Neural cell (in vitro differentiated cells): ENCODE measurements around the gene PIGM. TPM values are rescaled to one million over a fixed set of nuclear protein-coding genes. Genes with fewer than 3 reads are reported as not detected.

ENCODE experiments used
- H2AFZ ChIP-seq: fragments of 200-600, 300-800 bp; sonication (generic), shearing (Covaris generic); 2 replicates; pipeline ENCODE4 v1.6.0; 2014; ENCODE audit warnings: low read depth, mild to moderate bottlenecking, antibody characterized with exemption, low read length, moderate library complexity
- H3F3A ChIP-seq: fragments of 200-600 bp; shearing (Covaris generic); 2 replicates; pipeline ENCODE4 v1.6.1; 2016; ENCODE audit warnings: mild to moderate bottlenecking, moderate library complexity, mixed read lengths, antibody characterized with exemption, low read length; ENCODE audit not compliant: insufficient read depth, poor library complexity, severe bottlenecking
- H3K27ac ChIP-seq: fragments of 200-600, 300-800 bp; sonication (generic), shearing (Covaris generic); 2 replicates; pipeline ENCODE4 v1.5.1; 2014; ENCODE audit warnings: mild to moderate bottlenecking, low read length, moderate library complexity
- H3K27me3 ChIP-seq: fragments of 300-800, 200-600 bp; sonication (generic), shearing (Covaris generic); 2 replicates; pipeline ENCODE4 v1.6.0; 2014; ENCODE audit warnings: mild to moderate bottlenecking, low read depth, low read length, moderate library complexity; ENCODE audit not compliant: insufficient read depth
- H3K36me3 ChIP-seq: fragments of 300-800, 200-600 bp; sonication (generic), shearing (Covaris generic); 2 replicates; pipeline ENCODE4 v1.5.1; 2014; ENCODE audit warnings: mild to moderate bottlenecking, antibody characterized with exemption, low read length, moderate library complexity; ENCODE audit not compliant: insufficient read depth
- H3K4me2 ChIP-seq: fragments of 300-800, 200-600 bp; sonication (generic), shearing (Covaris generic); 2 replicates; pipeline ENCODE4 v1.6.0; 2014; ENCODE audit warnings: mild to moderate bottlenecking, low read length
- H3K4me3 ChIP-seq: fragments of 300-800, 200-600 bp; sonication (generic), shearing (Covaris generic); 2 replicates; pipeline ENCODE4 v1.5.1; 2014; ENCODE audit warnings: mild to moderate bottlenecking, low read length, moderate library complexity
- H3K79me2 ChIP-seq: fragments of 200-600 bp; shearing (Covaris generic); replicated peaks from 2 replicates; pipeline ENCODE4 v1.6.0; 2014; ENCODE audit warnings: mild to moderate bottlenecking, low read length, moderate library complexity; ENCODE audit not compliant: insufficient read depth
- H3K9ac ChIP-seq: fragments of 300-800, 200-600 bp; sonication (generic), shearing (Covaris generic); 2 replicates; pipeline ENCODE4 v1.6.1; 2016; ENCODE audit warnings: mild to moderate bottlenecking, low read length, mixed read lengths
- H3K9me2 ChIP-seq: fragments of 200-600 bp; shearing (Covaris generic); 2 replicates; pipeline ENCODE4 v1.6.1; 2016; ENCODE audit warnings: mild to moderate bottlenecking, low read length, mixed read lengths; ENCODE audit not compliant: insufficient read depth
- H3K9me3 ChIP-seq: fragments of 200-600, 300-800 bp; sonication (generic), shearing (Covaris generic); 2 replicates; pipeline ENCODE4 v1.6.1; 2016; ENCODE audit warnings: mild to moderate bottlenecking, mixed run types, low read length, moderate library complexity, mixed read lengths
- H4K20me1 ChIP-seq: fragments of 200-600 bp; shearing (Covaris generic); 2 replicates; pipeline ENCODE4 v1.6.1; 2016; ENCODE audit warnings: mild to moderate bottlenecking, mixed run types; ENCODE audit not compliant: insufficient read depth
- EP300 ChIP-seq: fragments of 450-650 bp; conservative IDR thresholded peaks from 2 replicates; pipeline ENCODE4 v1.6.1; 2014; ENCODE audit warnings: antibody characterized with exemption, mild to moderate bottlenecking, moderate library complexity; ENCODE audit not compliant: poor library complexity, severe bottlenecking
- EZH2 ChIP-seq: fragments of 200-600, 300-800 bp; shearing (Covaris generic), sonication (generic); IDR thresholded peaks from 2 replicates; pipeline ENCODE4 v1.6.1; 2014; ENCODE audit warnings: antibody characterized with exemption, low read length, borderline replicate concordance, mild to moderate bottlenecking; ENCODE audit not compliant: insufficient read depth, poor library complexity, severe bottlenecking
- MXI1 ChIP-seq: fragments of 450-650 bp; conservative IDR thresholded peaks from 2 replicates; pipeline ENCODE4 v1.6.1; 2014; ENCODE audit warnings: antibody characterized with exemption, mild to moderate bottlenecking; ENCODE audit not compliant: poor library complexity, severe bottlenecking
- POLR2AphosphoS5 ChIP-seq: IDR thresholded peaks from 2 replicates; pipeline ENCODE4 v1.6.1; 2012
- RAD21 ChIP-seq: fragments of 450-650 bp; conservative IDR thresholded peaks from 2 replicates; pipeline ENCODE4 v1.6.1; 2014; ENCODE audit warnings: antibody characterized with exemption, mild to moderate bottlenecking, moderate library complexity
- SMC3 ChIP-seq: fragments of 450-650 bp; conservative IDR thresholded peaks from 2 replicates; pipeline ENCODE4 v1.6.1; 2014; ENCODE audit warnings: antibody characterized with exemption, mild to moderate bottlenecking, moderate library complexity; ENCODE audit not compliant: poor library complexity
- TAF1 ChIP-seq: IDR thresholded peaks from 2 replicates; pipeline ENCODE4 v1.6.1; 2012; ENCODE audit warnings: low read depth
- polyA plus RNA-seq: library from polyadenylated mRNA; depleted of rRNA; stranded (reverse); fragments of >200 nt; gene quantifications from 2 replicates; pipeline ENCODE4 v1.2.3, GENCODE V29; 2014
- TF ChIP-seq, protein P1 (sequence below): fragments of 450-650 bp; IDR thresholded peaks from 2 replicates; pipeline ENCODE4 v1.5.1; 2014; ENCODE audit warnings: antibody characterized with exemption, mild to moderate bottlenecking, moderate library complexity; ENCODE audit not compliant: poor library complexity, severe bottlenecking
- TF ChIP-seq, protein P2 (sequence below): IDR thresholded peaks from 2 replicates; pipeline ENCODE4 v1.6.1; 2012; ENCODE audit warnings: borderline replicate concordance

Gene PIGM
- polyA plus RNA-seq, 1 donor from 2014 or later, result 3.8 TPM

DNA sequence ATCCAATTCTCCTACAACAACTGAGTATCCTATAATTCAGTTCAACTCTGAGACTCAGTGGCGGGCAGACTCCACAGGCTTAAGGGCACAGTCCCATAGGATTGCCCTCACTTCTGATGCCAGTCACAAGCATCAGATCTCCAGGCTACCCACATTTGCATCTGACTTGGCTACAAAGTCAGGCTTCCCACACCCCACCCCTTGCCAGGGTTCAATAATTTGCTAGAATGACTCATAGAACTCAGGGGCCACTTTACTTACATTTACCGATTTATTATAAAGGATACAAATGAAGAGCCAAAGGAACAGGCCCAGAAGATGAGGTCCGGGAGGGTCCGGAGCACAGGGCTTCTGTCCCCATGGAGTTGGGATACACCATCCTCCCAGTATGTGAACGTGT, 41.8 kb downstream of the PIGM start:
- Histone ChIP-seq H3K9me2 (no peaks in the 10 kb centered on the region), H3K27ac (no peak overlapping the region), H2AFZ (no peak overlapping the region), H3K4me2 (no peak overlapping the region), H3K27me3 (no peaks in the 10 kb centered on the region), H4K20me1 (no peaks in the 10 kb centered on the region), H3F3A (no peaks in the 10 kb centered on the region), H3K4me3 (no peak overlapping the region), H3K9ac (no peak overlapping the region), H3K9me3 (no peaks in the 10 kb centered on the region), H3K36me3 (no peaks in the 10 kb centered on the region), H3K79me2 (no peaks in the 10 kb centered on the region)
- TF ChIP-seq, protein P1, sequence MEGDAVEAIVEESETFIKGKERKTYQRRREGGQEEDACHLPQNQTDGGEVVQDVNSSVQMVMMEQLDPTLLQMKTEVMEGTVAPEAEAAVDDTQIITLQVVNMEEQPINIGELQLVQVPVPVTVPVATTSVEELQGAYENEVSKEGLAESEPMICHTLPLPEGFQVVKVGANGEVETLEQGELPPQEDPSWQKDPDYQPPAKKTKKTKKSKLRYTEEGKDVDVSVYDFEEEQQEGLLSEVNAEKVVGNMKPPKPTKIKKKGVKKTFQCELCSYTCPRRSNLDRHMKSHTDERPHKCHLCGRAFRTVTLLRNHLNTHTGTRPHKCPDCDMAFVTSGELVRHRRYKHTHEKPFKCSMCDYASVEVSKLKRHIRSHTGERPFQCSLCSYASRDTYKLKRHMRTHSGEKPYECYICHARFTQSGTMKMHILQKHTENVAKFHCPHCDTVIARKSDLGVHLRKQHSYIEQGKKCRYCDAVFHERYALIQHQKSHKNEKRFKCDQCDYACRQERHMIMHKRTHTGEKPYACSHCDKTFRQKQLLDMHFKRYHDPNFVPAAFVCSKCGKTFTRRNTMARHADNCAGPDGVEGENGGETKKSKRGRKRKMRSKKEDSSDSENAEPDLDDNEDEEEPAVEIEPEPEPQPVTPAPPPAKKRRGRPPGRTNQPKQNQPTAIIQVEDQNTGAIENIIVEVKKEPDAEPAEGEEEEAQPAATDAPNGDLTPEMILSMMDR, result no peak
- TF ChIP-seq, protein P2, sequence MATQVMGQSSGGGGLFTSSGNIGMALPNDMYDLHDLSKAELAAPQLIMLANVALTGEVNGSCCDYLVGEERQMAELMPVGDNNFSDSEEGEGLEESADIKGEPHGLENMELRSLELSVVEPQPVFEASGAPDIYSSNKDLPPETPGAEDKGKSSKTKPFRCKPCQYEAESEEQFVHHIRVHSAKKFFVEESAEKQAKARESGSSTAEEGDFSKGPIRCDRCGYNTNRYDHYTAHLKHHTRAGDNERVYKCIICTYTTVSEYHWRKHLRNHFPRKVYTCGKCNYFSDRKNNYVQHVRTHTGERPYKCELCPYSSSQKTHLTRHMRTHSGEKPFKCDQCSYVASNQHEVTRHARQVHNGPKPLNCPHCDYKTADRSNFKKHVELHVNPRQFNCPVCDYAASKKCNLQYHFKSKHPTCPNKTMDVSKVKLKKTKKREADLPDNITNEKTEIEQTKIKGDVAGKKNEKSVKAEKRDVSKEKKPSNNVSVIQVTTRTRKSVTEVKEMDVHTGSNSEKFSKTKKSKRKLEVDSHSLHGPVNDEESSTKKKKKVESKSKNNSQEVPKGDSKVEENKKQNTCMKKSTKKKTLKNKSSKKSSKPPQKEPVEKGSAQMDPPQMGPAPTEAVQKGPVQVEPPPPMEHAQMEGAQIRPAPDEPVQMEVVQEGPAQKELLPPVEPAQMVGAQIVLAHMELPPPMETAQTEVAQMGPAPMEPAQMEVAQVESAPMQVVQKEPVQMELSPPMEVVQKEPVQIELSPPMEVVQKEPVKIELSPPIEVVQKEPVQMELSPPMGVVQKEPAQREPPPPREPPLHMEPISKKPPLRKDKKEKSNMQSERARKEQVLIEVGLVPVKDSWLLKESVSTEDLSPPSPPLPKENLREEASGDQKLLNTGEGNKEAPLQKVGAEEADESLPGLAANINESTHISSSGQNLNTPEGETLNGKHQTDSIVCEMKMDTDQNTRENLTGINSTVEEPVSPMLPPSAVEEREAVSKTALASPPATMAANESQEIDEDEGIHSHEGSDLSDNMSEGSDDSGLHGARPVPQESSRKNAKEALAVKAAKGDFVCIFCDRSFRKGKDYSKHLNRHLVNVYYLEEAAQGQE, result no peak
- TF ChIP-seq RAD21 (no peak), MXI1 (no peak), EZH2 (no peak), EP300 (no peak), SMC3 (no peak), TAF1 (no peak), POLR2AphosphoS5 (no peak)

DNA sequence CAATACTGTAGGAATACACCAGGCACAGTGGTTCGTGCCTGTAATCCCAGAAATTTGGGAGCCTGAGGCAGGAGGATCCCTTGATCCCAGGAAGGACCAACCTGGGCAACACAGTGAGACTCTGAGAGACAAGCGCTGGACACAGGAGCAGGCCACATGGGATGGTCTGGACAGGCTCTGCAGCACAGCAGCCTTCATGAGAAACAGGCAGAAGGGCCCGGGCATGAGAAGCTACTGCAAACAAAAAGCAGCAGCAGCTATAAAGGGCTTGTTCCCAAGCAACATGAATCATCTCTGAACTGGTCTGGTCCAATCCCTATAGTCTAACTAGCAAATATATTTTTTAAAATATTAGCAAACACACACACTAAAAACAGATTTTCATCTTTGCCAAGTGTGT, 42.2 kb downstream of the PIGM start:
- H3K9ac ChIP-seq, result no peak overlapping the region
- H3K4me2 ChIP-seq, result no peak overlapping the region
- TF ChIP-seq MXI1, result no peak
- no peak for TF ChIP-seq EP300
- TF ChIP-seq SMC3, result no peak
- TF ChIP-seq EZH2, result no peak
- no peak for TF ChIP-seq POLR2AphosphoS5
- TF ChIP-seq RAD21, result no peak
- no peak for TF ChIP-seq TAF1
- TF ChIP-seq, protein P1, result no peak
- TF ChIP-seq, protein P2, result no peak
- no peak overlapping the region for H3K4me3 ChIP-seq
- no peaks in the 10 kb centered on the region for H3K36me3 ChIP-seq
- no peaks in the 10 kb centered on the region for H3F3A ChIP-seq
- no peak overlapping the region for H3K27ac ChIP-seq
- no peaks in the 10 kb centered on the region for H3K9me3 ChIP-seq
- no peaks in the 10 kb centered on the region for H3K79me2 ChIP-seq
- no peaks in the 10 kb centered on the region for H3K27me3 ChIP-seq
- no peaks in the 10 kb centered on the region for H4K20me1 ChIP-seq
- H2AFZ ChIP-seq, result no peak overlapping the region
- no peaks in the 10 kb centered on the region for H3K9me2 ChIP-seq
